H1 (cell line): Measurements from ENCODE around the gene HIVEP3. TPM values are rescaled to one million over a fixed set of nuclear protein-coding genes. Genes with fewer than 3 reads are reported as not detected.
"Not testable (repeated sequence)": the region's sequence is repeated elsewhere in the genome, so short reads cannot be mapped to it uniquely, and the experiment has no call there.

Source experiments
- CTCF ChIA-PET: fragments of 300-600 bp; sonication (Branson Sonifier 250); formaldehyde crosslinking; loops from one replicate; lab custom pipeline; 2021; ENCODE audit not compliant: partially characterized antibody; lab: Charles Lee
- POLR2A ChIA-PET: fragments of 300-600 bp; sonication (Branson Sonifier 250); formaldehyde crosslinking; loops from one replicate; lab custom pipeline; 2021; ENCODE audit warnings: inconsistent platforms; ENCODE audit not compliant: partially characterized antibody; lab: Charles Lee
- DNase-seq, 2 experiments: peaks; one replicate each; pipeline versions ENCODE4 v3.0.0 to v3.0.0-alpha.2; 2010 to 2022; ENCODE audit warnings: low spot score in 2 of 2, low read depth in 1 of 2, mixed read lengths in 1 of 2
- FAIRE-seq: peaks from 2 replicates; lab custom pipeline; 2011; peaks lifted over from hg19 to GRCh38; lab: Jason Lieb, UNC
- H2AFZ ChIP-seq: 2 replicates; pipeline ENCODE4 v1.8.1; 2012; ENCODE audit warnings: low read length, inconsistent platforms
- H2AK5ac ChIP-seq: 2 replicates; pipeline ENCODE4 v1.6.1; 2013; ENCODE audit warnings: low read depth, low read length
- H2BK120ac ChIP-seq: replicated peaks from 2 replicates; pipeline ENCODE3; 2013; ENCODE audit warnings: low read depth, low read length, inconsistent platforms
- H2BK12ac ChIP-seq: 2 replicates; pipeline ENCODE4 v1.6.1; 2013; ENCODE audit warnings: low read depth, low read length
- H2BK15ac ChIP-seq: 2 replicates; pipeline ENCODE4 v1.6.1; 2013; ENCODE audit warnings: low read length
- H2BK20ac ChIP-seq: 2 replicates; pipeline ENCODE4 v1.6.1; 2013; ENCODE audit warnings: low read length
- H2BK5ac ChIP-seq: 2 replicates; pipeline ENCODE4 v1.6.1; 2013; ENCODE audit warnings: low read depth, low read length
- H3K14ac ChIP-seq: 2 replicates; pipeline ENCODE4 v1.6.1; 2013; ENCODE audit warnings: inconsistent platforms; ENCODE audit not compliant: insufficient read length
- H3K18ac ChIP-seq: 2 replicates; pipeline ENCODE4 v1.6.1; 2013; ENCODE audit warnings: low read length; ENCODE audit errors: extremely low read depth
- H3K23ac ChIP-seq: 2 replicates; pipeline ENCODE4 v1.6.1; 2013; ENCODE audit warnings: inconsistent platforms; ENCODE audit not compliant: insufficient read length
- H3K23me2 ChIP-seq: 2 replicates; pipeline ENCODE4 v1.6.1; 2013; ENCODE audit warnings: low read depth, low read length
- H3K27ac ChIP-seq: 2 replicates; pipeline ENCODE4 v1.6.1; 2011; ENCODE audit warnings: low read depth, low read length, inconsistent platforms
- H3K27me3 ChIP-seq, 4 experiments: replicated peaks in 1 of 4; 1 replicate in 1 of 4; 2 replicates in 3 of 4; pipeline versions ENCODE4 v1.6.1 to v1.8.1; 2011 to 2013; ENCODE audit warnings: low read length in 3 of 4, mild to moderate bottlenecking in 3 of 4, inconsistent platforms in 2 of 4, mixed read lengths in 2 of 4, moderate library complexity in 1 of 4; ENCODE audit not compliant: control insufficient read depth in 3 of 4, insufficient read depth in 3 of 4; ENCODE audit errors: extremely low read depth in 1 of 4
- H3K36me3 ChIP-seq, 4 experiments: 2 replicates each; pipeline versions ENCODE4 v1.6.1 to v1.8.1; 2011 to 2013; ENCODE audit warnings: mild to moderate bottlenecking in 4 of 4, low read length in 3 of 4, moderate library complexity in 2 of 4, control low read depth in 1 of 4, inconsistent platforms in 1 of 4; ENCODE audit not compliant: insufficient read depth in 4 of 4, control insufficient read depth in 2 of 4
- H3K4ac ChIP-seq: replicated peaks from 2 replicates; pipeline ENCODE3; 2013; ENCODE audit warnings: low read length, low read depth, mixed read lengths, inconsistent platforms; ENCODE audit not compliant: insufficient read length
- H3K4me1 ChIP-seq, 4 experiments: replicated peaks in 1 of 4; 1 replicate in 1 of 4; 2 replicates in 3 of 4; pipeline versions ENCODE4 v1.6.1 to v1.8.1; 2011 to 2013; ENCODE audit warnings: low read length in 3 of 4, inconsistent platforms in 2 of 4, mixed read lengths in 1 of 4; ENCODE audit not compliant: insufficient read depth in 4 of 4, control insufficient read depth in 3 of 4
- H3K4me2 ChIP-seq, 2 experiments: 2 replicates each; pipeline versions ENCODE4 v1.6.1 to v1.8.1; 2011 to 2013; ENCODE audit warnings: low read depth in 2 of 2, low read length in 2 of 2, control low read depth in 1 of 2, inconsistent platforms in 1 of 2, mild to moderate bottlenecking in 1 of 2; ENCODE audit not compliant: insufficient read depth in 1 of 2
- H3K4me3 ChIP-seq, 4 experiments: fragments of 200-600, 300-600 bp in 1 of 4; sonication (generic), shearing (Covaris generic), sonication (Bioruptor Twin) in 1 of 4; 2 replicates each; pipeline versions ENCODE4 v1.5.1 to v1.8.1; 2011 to 2016; ENCODE audit warnings: low read length in 4 of 4, low read depth in 3 of 4, control low read depth in 2 of 4, inconsistent platforms in 2 of 4, mild to moderate bottlenecking in 2 of 4, mixed read lengths in 1 of 4, moderate library complexity in 1 of 4; ENCODE audit not compliant: insufficient read depth in 2 of 4; ENCODE audit errors: extremely low read depth in 1 of 4
- H3K56ac ChIP-seq: replicated peaks from 2 replicates; pipeline ENCODE3; 2013; ENCODE audit warnings: low read depth, mild to moderate bottlenecking, mixed read lengths, low read length, inconsistent platforms; ENCODE audit not compliant: insufficient read length
- H3K79me1 ChIP-seq: 2 replicates; pipeline ENCODE4 v1.6.1; 2013; ENCODE audit warnings: low read depth, low read length, control low read depth
- H3K79me2 ChIP-seq, 2 experiments: 2 replicates each; pipeline versions ENCODE4 v1.6.1 to v1.8.1; 2012 to 2013; ENCODE audit warnings: low read length in 2 of 2, mild to moderate bottlenecking in 2 of 2, inconsistent platforms in 1 of 2; ENCODE audit not compliant: insufficient read depth in 2 of 2, control insufficient read depth in 1 of 2
- H3K9ac ChIP-seq, 4 experiments: replicated peaks in 1 of 4; 1 replicate in 1 of 4; 2 replicates in 3 of 4; pipeline versions ENCODE4 v1.6.1 to v1.8.1; 2011 to 2013; ENCODE audit warnings: low read depth in 3 of 4, low read length in 3 of 4, control low read depth in 2 of 4, mild to moderate bottlenecking in 2 of 4, moderate library complexity in 2 of 4, inconsistent platforms in 1 of 4; ENCODE audit errors: extremely low read depth in 1 of 4
- H3K9me3 ChIP-seq, 2 experiments: 2 replicates each; pipeline versions ENCODE4 v1.6.1 to v1.8.1; 2012 to 2013; ENCODE audit warnings: mild to moderate bottlenecking in 2 of 2, moderate library complexity in 2 of 2, control low read depth in 1 of 2, inconsistent platforms in 1 of 2, low read depth in 1 of 2, low read length in 1 of 2, mixed read lengths in 1 of 2; ENCODE audit not compliant: insufficient read depth in 2 of 2
- H4K20me1 ChIP-seq, 2 experiments: replicated peaks in 1 of 2; 2 replicates each; pipeline versions ENCODE3 to v1.8.1; 2011 to 2013; ENCODE audit warnings: inconsistent platforms in 2 of 2, low read length in 2 of 2, mild to moderate bottlenecking in 1 of 2; ENCODE audit not compliant: insufficient read depth in 2 of 2, control insufficient read depth in 1 of 2
- H4K5ac ChIP-seq: 2 replicates; pipeline ENCODE4 v1.6.1; 2013; ENCODE audit warnings: low read length, low read depth, mixed read lengths, inconsistent platforms; ENCODE audit not compliant: insufficient read length
- H4K8ac ChIP-seq: 2 replicates; pipeline ENCODE4 v1.8.0; 2013; ENCODE audit warnings: mild to moderate bottlenecking, moderate library complexity, low read length, inconsistent platforms; ENCODE audit not compliant: insufficient read depth; ENCODE audit errors: extremely low read depth
- H4K91ac ChIP-seq: replicated peaks from 2 replicates; pipeline ENCODE3; 2013; ENCODE audit warnings: low read length, mixed read lengths, inconsistent platforms; ENCODE audit not compliant: insufficient read length
- WGBS, 2 experiments: shearing (Covaris generic) in 1 of 2; methylation state at CpG; one replicate each; pipeline versions ENCODE4 v1.1.6 to v1.1.7; 2013 to 2015; ENCODE audit warnings: low lambda C conversion rate in 2 of 2, mixed read lengths in 2 of 2, inconsistent platforms in 1 of 2, low coverage in 1 of 2, missing lambda C conversion rate in 1 of 2; ENCODE audit not compliant: insufficient replicate concordance in 2 of 2, insufficient coverage in 1 of 2, insufficient read length in 1 of 2; ENCODE audit errors: extremely low coverage in 1 of 2, missing lambda C conversion rate in 1 of 2; 5-methylcytosine and 5-hydroxymethylcytosine counted together
- polyA plus RNA-seq, 7 experiments: library from polyadenylated mRNA; depleted of rRNA in 3 of 7; stranded (reverse) in 5 of 7; unstranded in 2 of 7; fragments of >200 nt in 5 of 7; fragments of 200-250 nt in 2 of 7; gene quantifications; 1 replicate in 5 of 7; 2 replicates in 1 of 7; 4 replicates in 1 of 7; pipeline versions ENCODE4 v1.2.1 to v1.2.3, GENCODE V29; 2011 to 2013; ENCODE audit warnings: missing spikeins in 2 of 7, mixed read lengths in 2 of 7
- total RNA-seq: library from RNA; stranded (reverse); fragmentation: NEBNext Ultra II Directional; extraction: Animal tissue kit (Norgen Biotek cat#: 25700); gene quantifications from 2 replicates; pipeline ENCODE4 v1.2.1, GENCODE V29; 2021

HIVEP3 gene
- total and polyA plus RNA-seq, 2 of the 8 experiments (the other 6 are each of a cell fraction or from before 2014, with no cell fraction given) = 0.24 to 0.69 TPM

GRCh38 chr1:41945946-41946345 is 27.2 kb upstream of the HIVEP3 start:
- H4K91ac ChIP-seq, H4K8ac ChIP-seq, H3K23ac ChIP-seq, H3K36me3 ChIP-seq, H3K79me2 ChIP-seq, H3K56ac ChIP-seq, H3K9ac ChIP-seq, H2AFZ ChIP-seq, H3K23me2 ChIP-seq, H2BK20ac ChIP-seq, H3K27ac ChIP-seq, H3K4ac ChIP-seq, CTCF ChIA-PET, H4K20me1 ChIP-seq, POLR2A ChIA-PET, H2BK120ac ChIP-seq, DNase-seq, FAIRE-seq, H2BK12ac ChIP-seq, H3K79me1 ChIP-seq, H2BK15ac ChIP-seq, H3K18ac ChIP-seq, H3K4me2 ChIP-seq, H3K14ac ChIP-seq, H3K27me3 ChIP-seq, H3K9me3 ChIP-seq, H3K4me3 ChIP-seq, H4K5ac ChIP-seq, H2BK5ac ChIP-seq, H3K4me1 ChIP-seq, H2AK5ac ChIP-seq: not testable (repeated sequence)
- 86% methylated on average over 10 of the region's 10 CpGs; no CpG with 5 or more reads in 1 of the 2 experiments for WGBS, 2 experiments
